DOHH2 (cell line): Measurements from ENCODE around the gene MRPL38.
A peak's percentile ranks its signal among the peaks of the same experiment; 100 is the strongest.

Experiments used
- H3F3A ChIP-seq: fragments of 200-600 bp; sonication (generic), shearing (Covaris generic); 2 replicates; pipeline ENCODE4 v1.6.0; 2016; ENCODE audit warnings: antibody characterized with exemption, mild to moderate bottlenecking; ENCODE audit not compliant: control insufficient read depth, insufficient read depth
- H3K27ac ChIP-seq: fragments of 200-600 bp; sonication (generic); 2 replicates; pipeline ENCODE4 v1.5.1; 2014; ENCODE audit warnings: low read depth, mild to moderate bottlenecking, low read length, moderate library complexity
- H3K27me3 ChIP-seq: fragments of 200-600 bp; sonication (generic); 2 replicates; pipeline ENCODE4 v1.6.1; 2014; ENCODE audit warnings: mild to moderate bottlenecking, low read length, mixed read lengths; ENCODE audit not compliant: control insufficient read depth
- H3K36me3 ChIP-seq: fragments of 200-600 bp; sonication (generic); 2 replicates; pipeline ENCODE4 v1.6.1; 2014; ENCODE audit warnings: mild to moderate bottlenecking, low read length, moderate library complexity, mixed read lengths; ENCODE audit not compliant: control insufficient read depth
- H3K4me1 ChIP-seq: fragments of 200-600 bp; sonication (generic); 2 replicates; pipeline ENCODE4 v1.6.1; 2014; ENCODE audit warnings: mild to moderate bottlenecking, low read length, mixed read lengths; ENCODE audit not compliant: control insufficient read depth
- H3K4me2 ChIP-seq: fragments of 200-600 bp; sonication (generic); 2 replicates; pipeline ENCODE4 v1.6.0; 2014; ENCODE audit warnings: mild to moderate bottlenecking, low read length, moderate library complexity
- H3K4me3 ChIP-seq: fragments of 200-600 bp; sonication (generic); 2 replicates; pipeline ENCODE4 v1.5.1; 2014; ENCODE audit warnings: mild to moderate bottlenecking, low read length, mixed read lengths
- H3K79me2 ChIP-seq: fragments of 200-600 bp; sonication (generic); 2 replicates; pipeline ENCODE4 v1.6.1; 2014; ENCODE audit warnings: mild to moderate bottlenecking, low read length, mixed read lengths; ENCODE audit not compliant: control insufficient read depth
- H3K9me2 ChIP-seq: fragments of 200-600 bp; sonication (generic); replicated peaks from 2 replicates; pipeline ENCODE4 v1.6.1; 2014; ENCODE audit warnings: mild to moderate bottlenecking, low read length, mixed read lengths; ENCODE audit not compliant: control insufficient read depth
- H3K9me3 ChIP-seq: fragments of 200-600 bp; sonication (generic); 2 replicates; pipeline ENCODE4 v1.6.1; 2014; ENCODE audit warnings: antibody characterized with exemption, low read length, mixed read lengths; ENCODE audit not compliant: control insufficient read depth, insufficient read depth
- H4K20me1 ChIP-seq: fragments of 200-600 bp; sonication (generic); 2 replicates; pipeline ENCODE4 v1.6.0; 2014; ENCODE audit warnings: low read depth, mild to moderate bottlenecking, antibody characterized with exemption, low read length, moderate library complexity; ENCODE audit not compliant: control insufficient read depth, insufficient read depth
- CTCF ChIP-seq: fragments of 200-600 bp; sonication (generic); IDR thresholded peaks from one replicate; pipeline ENCODE4 v1.5.1; 2014; ENCODE audit warnings: antibody characterized with exemption, mild to moderate bottlenecking, low read depth, low read length; ENCODE audit not compliant: poor library complexity, severe bottlenecking
- EZH2phosphoT487 ChIP-seq: fragments of 200-600 bp; sonication (generic); IDR thresholded peaks from 2 replicates; pipeline ENCODE4 v1.6.1; 2017; ENCODE audit warnings: borderline replicate concordance, mild to moderate bottlenecking, antibody characterized with exemption, low read length, moderate library complexity, mixed read lengths

Gene MRPL38

GRCh38 chr17:75898791-75899190 lies 5.9 kb downstream of the MRPL38 start:
- H3K79me2 ChIP-seq, result peaks cover 49% of the 10 kb centered on the region
- peaks cover 24% of the 10 kb centered on the region for H3K4me1 ChIP-seq
- H4K20me1 ChIP-seq, result no peaks in the 10 kb centered on the region
- no peak overlapping the region for H3K4me2 ChIP-seq
- TF ChIP-seq EZH2phosphoT487, result no peak
- TF ChIP-seq CTCF, result no peak
- H3K36me3 ChIP-seq, result peaks cover 70% of the 10 kb centered on the region
- H3K27ac ChIP-seq, result no peak overlapping the region
- no peak overlapping the region for H3K4me3 ChIP-seq
- H3K27me3 ChIP-seq, result no peaks in the 10 kb centered on the region
- no peaks in the 10 kb centered on the region for H3K9me3 ChIP-seq
- no peaks in the 10 kb centered on the region for H3K9me2 ChIP-seq
- H3F3A ChIP-seq, result peaks cover 9% of the 10 kb centered on the region

GRCh38 chr17:75898065-75898464 lies 6.6 kb downstream of the MRPL38 start:
- Histone ChIP-seq H3K4me1 (peaks cover 20% of the 10 kb centered on the region), H3K4me2 (no peak overlapping the region), H3F3A (peaks cover 9% of the 10 kb centered on the region), H3K36me3 (peaks cover 67% of the 10 kb centered on the region), H3K4me3 (no peak overlapping the region), H3K9me3 (no peaks in the 10 kb centered on the region), H3K27ac (no peak overlapping the region), H3K9me2 (no peaks in the 10 kb centered on the region), H4K20me1 (no peaks in the 10 kb centered on the region), H3K27me3 (no peaks in the 10 kb centered on the region), H3K79me2 (peaks cover 49% of the 10 kb centered on the region)
- TF ChIP-seq CTCF (no peak), EZH2phosphoT487 (no peak)

GRCh38 chr17:75897160-75898019 lies 7.3 kb downstream of the MRPL38 start:
- peak overlapping the region; percentile 99 for H3K4me2 ChIP-seq
- H3K27ac ChIP-seq, result no peak overlapping the region
- H4K20me1 ChIP-seq, result no peaks in the 10 kb centered on the region
- peaks cover 66% of the 10 kb centered on the region for H3K36me3 ChIP-seq
- no peaks in the 10 kb centered on the region for H3K9me3 ChIP-seq
- no peaks in the 10 kb centered on the region for H3K9me2 ChIP-seq
- H3F3A ChIP-seq, result peaks cover 9% of the 10 kb centered on the region
- TF ChIP-seq CTCF (no peak), EZH2phosphoT487 (no peak)
- H3K79me2 ChIP-seq, result peaks cover 45% of the 10 kb centered on the region
- peaks cover 18% of the 10 kb centered on the region for H3K4me1 ChIP-seq
- H3K27me3 ChIP-seq, result no peaks in the 10 kb centered on the region
- H3K4me3 ChIP-seq, result peak overlapping the region; percentile 90
